Upper lobe of left lung (tissue), 6 donors: ENCODE data around the gene CD2AP. TPM values are rescaled to one million over a fixed set of nuclear protein-coding genes. Genes with fewer than 3 reads are reported as not detected.

Source experiments
- ATAC-seq, 2 donors: fragments of 200-7000 bp; cut with Tn5 transposase; one replicate each; pipeline ENCODE4 v1.9.1; 2022; ENCODE audit warnings: mild to moderate bottlenecking in 2 of 2, moderate library complexity in 2 of 2; ENCODE audit not compliant: low FRiP score in 2 of 2
- DNase-seq, 2 donors: peaks; one replicate each; pipeline ENCODE4 v3.0.0-alpha.2; 2019 to 2020
- H3K27ac ChIP-seq, 4 donors: fragments of 200-600 bp; sonication (generic); one replicate each; pipeline ENCODE4 v1.5.1; 2016 to 2019
- H3K27me3 ChIP-seq, 4 donors: fragments of 200-600 bp; sonication (generic); one replicate each; pipeline ENCODE4 v1.5.1; 2017 to 2019
- H3K36me3 ChIP-seq, 4 donors: fragments of 200-600 bp; sonication (generic); one replicate each; pipeline ENCODE4 v1.5.1; 2016 to 2019
- H3K4me1 ChIP-seq, 4 donors: fragments of 200-600 bp; sonication (generic); one replicate each; pipeline ENCODE4 v1.5.1; 2018 to 2019
- H3K4me3 ChIP-seq, 4 donors: fragments of 200-600 bp; sonication (generic); one replicate each; pipeline ENCODE4 v1.5.1; 2017 to 2019; ENCODE audit warnings: mild to moderate bottlenecking in 2 of 4, moderate library complexity in 1 of 4
- H3K9me3 ChIP-seq, 4 donors: fragments of 200-600 bp; sonication (generic); one replicate each; pipeline ENCODE4 v1.5.1; 2018 to 2019
- EP300 ChIP-seq, 4 donors: sonication (generic); formaldehyde crosslinking; IDR thresholded peaks; one replicate each; pipeline ENCODE4 v1.5.1; 2017; ENCODE audit warnings: antibody characterized with exemption in 4 of 4, control low read depth in 2 of 4
- POLR2A ChIP-seq, 4 donors: fragments of 450-650 bp; IDR thresholded peaks; one replicate each; pipeline ENCODE4 v1.5.1; 2016 to 2017; ENCODE audit warnings: antibody characterized with exemption in 4 of 4, mild to moderate bottlenecking in 2 of 4
- POLR2AphosphoS5 ChIP-seq, 2 donors: sonication (generic); formaldehyde crosslinking; IDR thresholded peaks; one replicate each; pipeline ENCODE4 v1.5.1; 2017; ENCODE audit warnings: antibody characterized with exemption in 2 of 2
- WGBS, 2 donors: methylation state at CpG; one replicate each; pipeline ENCODE4 v1.1.5; 2017 to 2018; 5-methylcytosine and 5-hydroxymethylcytosine counted together
- total RNA-seq, 6 donors: library from RNA; depleted of rRNA in 4 of 6; stranded (reverse); fragments of >200 nt in 4 of 6; gene quantifications; one replicate each; pipeline versions ENCODE4 v1.1.0 to v1.2.1, GENCODE V29; 2016 to 2021
- TF ChIP-seq, protein P1 (sequence below), 6 experiments: fragments of 450-650 bp in 4 of 6; fragments of 200-600 bp in 2 of 6; sonication (generic) in 2 of 6; IDR thresholded peaks; one replicate each; pipeline ENCODE4 v1.5.1; 2016 to 2019; ENCODE audit warnings: antibody characterized with exemption in 6 of 6
- donor health status: DM: no; HTN: no; CAD: no; lungs with moderate emphysema.
- donor health status: DM: no; HTN: yes; CAD: no; lungs with severe emphysema.

Gene CD2AP
- total RNA-seq, 6 donors from 2014 or later = 22.0 to 86.5 (median 29.3) TPM

DNA sequence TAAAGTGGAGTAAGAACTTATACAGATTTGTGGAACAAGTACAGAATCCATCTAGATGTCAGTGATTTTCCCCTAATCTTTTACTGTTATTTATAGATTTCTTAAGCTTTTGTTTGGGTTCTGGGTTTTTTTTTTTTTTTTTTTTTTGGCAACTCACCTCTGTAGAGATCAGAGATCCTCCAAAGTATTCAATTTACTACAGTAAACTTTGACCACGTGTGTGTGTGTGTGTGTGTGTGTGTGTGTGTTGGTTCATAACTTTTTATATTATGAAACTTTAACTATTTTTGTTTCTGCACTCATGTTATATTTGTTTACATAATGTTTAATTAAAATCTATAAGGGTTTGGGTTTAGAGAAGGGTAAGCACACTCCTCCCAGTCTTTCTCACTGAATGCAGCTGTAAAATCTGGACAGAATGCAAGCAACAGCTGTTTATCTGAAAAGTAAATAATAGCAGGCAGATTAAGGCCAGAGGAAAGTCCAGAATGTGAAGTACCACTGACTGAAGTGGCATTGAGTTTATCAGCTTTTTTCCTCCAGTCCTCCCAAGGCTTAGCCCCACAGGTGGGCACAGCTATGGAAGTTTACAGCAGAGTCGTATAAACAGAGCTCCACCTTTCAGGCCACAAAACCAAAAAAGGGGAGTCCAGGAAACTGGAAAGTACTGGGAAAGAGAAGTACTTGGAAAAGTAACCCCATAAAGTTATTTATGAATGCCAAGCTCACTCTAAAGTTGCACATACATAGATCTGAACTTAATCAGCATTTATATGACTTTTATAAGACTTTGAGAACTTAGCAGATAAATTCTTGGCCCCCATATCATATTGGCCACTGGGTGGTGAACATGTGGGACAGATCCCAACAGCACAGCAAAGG lies 43.0 kb upstream of the CD2AP start:
- Histone ChIP-seq H3K27ac (no peak overlapping the region), H3K36me3 (no peaks in the 10 kb centered on the region), H3K4me1 (peaks cover 0 to 5% (median 4%) of the 10 kb centered on the region in 4 donors), H3K9me3 (peaks cover 0 to 2% (median 0%) of the 10 kb centered on the region in 4 donors), H3K4me3 (no peak overlapping the region), H3K27me3 (no peaks in the 10 kb centered on the region)
- 35 to 51% methylated on average over 2 of the region's 2 CpGs for WGBS, 2 donors
- no peak for ATAC-seq
- no peak for TF ChIP-seq EP300 (IDR thresholded peaks at IDR 0.05)
- no peak for DNase-seq

DNA sequence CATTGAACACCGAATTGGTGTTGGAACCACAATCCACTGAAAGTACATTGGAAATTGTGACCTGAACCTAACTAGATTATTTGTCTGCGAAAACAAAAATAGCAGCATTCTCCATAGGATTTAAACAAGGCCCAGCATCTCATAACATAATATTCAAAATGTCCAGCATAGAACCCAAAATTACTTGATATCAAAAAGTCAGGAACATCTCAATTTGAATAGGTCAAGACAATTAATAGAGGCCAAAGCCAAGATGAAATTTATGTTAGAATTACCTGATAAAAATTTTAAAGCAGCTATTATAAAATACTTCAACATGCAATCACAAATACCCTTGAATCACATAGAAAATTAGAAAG lies 42.4 kb upstream of the CD2AP start:
- no peak overlapping the region for H3K4me3 ChIP-seq
- DNase-seq (no peak), ATAC-seq (no peak)
- TF ChIP-seq POLR2AphosphoS5 (IDR thresholded peaks at IDR 0.05) = no peak
- no peak for TF ChIP-seq EP300 (IDR thresholded peaks at IDR 0.05)
- TF ChIP-seq, protein P1, sequence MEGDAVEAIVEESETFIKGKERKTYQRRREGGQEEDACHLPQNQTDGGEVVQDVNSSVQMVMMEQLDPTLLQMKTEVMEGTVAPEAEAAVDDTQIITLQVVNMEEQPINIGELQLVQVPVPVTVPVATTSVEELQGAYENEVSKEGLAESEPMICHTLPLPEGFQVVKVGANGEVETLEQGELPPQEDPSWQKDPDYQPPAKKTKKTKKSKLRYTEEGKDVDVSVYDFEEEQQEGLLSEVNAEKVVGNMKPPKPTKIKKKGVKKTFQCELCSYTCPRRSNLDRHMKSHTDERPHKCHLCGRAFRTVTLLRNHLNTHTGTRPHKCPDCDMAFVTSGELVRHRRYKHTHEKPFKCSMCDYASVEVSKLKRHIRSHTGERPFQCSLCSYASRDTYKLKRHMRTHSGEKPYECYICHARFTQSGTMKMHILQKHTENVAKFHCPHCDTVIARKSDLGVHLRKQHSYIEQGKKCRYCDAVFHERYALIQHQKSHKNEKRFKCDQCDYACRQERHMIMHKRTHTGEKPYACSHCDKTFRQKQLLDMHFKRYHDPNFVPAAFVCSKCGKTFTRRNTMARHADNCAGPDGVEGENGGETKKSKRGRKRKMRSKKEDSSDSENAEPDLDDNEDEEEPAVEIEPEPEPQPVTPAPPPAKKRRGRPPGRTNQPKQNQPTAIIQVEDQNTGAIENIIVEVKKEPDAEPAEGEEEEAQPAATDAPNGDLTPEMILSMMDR (IDR thresholded peaks at IDR 0.05) = no peak
- no peak for TF ChIP-seq POLR2A (IDR thresholded peaks at IDR 0.05)
- H3K4me1 ChIP-seq = peaks cover 0 to 5% (median 4%) of the 10 kb centered on the region in 4 donors
- no peaks in the 10 kb centered on the region for H3K36me3 ChIP-seq
- no peaks in the 10 kb centered on the region for H3K27me3 ChIP-seq
- H3K9me3 ChIP-seq = no peaks in the 10 kb centered on the region
- no peak overlapping the region for H3K27ac ChIP-seq
- WGBS, 2 donors = 89 to 95% methylated on average over 2 of the region's 2 CpGs

DNA sequence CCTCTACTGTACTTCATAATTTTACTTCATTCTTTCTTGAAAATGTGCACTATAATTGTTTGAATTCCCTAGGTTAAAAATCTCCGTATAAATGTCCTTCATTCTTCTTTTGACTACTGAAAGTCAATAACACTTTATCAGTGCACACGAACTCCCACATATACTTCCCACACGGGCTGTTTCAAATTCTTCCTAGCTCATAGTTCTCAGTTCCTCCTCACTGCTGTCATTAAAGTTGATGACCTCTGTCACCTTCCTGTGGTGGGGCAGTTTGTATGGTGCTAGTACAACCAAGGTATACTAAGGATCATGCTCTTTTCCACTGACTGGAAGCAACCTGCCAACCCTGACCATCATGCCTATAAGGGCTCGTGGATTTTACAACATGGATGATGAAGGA lies 40.0 kb upstream of the CD2AP start:
- ATAC-seq = peak in 1 of 2 donors; percentile 56

DNA sequence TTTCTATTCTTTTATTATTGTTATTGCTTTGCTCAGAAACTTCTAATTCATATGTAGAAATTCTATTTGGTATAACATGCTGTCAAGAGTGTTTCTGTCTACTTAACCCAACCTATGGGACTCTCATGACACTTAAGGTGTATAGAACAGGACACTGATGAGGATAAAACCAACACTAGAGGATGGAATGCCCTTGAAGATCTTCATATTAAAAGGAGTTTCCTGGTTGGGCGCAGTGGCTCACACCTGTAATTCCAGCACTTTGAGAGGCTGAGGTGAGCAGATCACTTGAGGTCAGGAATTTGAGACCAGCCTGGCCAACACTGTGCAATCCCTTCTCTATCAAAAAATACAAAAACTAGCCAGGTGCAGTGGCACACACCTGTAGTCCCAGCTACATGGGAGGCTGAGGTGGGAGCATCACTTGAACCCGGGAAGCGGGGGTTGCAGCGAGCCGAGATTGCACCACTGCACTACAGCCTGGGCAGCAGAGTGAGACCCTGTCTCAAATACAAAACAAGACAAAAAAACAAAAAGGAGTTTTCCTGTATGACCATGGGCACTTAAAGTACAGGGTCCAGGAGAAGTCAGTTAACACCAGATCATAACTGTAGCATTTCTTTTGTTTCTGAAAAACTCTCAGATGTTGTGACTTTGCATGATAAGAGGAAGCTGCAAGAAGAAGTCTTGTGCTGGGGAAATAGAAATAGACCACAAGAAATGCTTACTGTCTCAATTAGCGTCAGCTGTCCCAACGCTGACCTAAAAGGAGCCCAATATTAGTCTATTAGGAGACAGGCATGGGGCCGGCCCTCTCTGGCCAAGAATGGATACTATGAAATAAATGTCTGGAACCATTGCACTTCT lies 38.9 kb upstream of the CD2AP start:
- TF ChIP-seq POLR2A (IDR thresholded peaks at IDR 0.05) (no peak), EP300 (IDR thresholded peaks at IDR 0.05) (no peak), POLR2AphosphoS5 (IDR thresholded peaks at IDR 0.05) (no peak)
- TF ChIP-seq, protein P1 (IDR thresholded peaks at IDR 0.05) = no peak
- Histone ChIP-seq H3K27me3 (no peaks in the 10 kb centered on the region), H3K9me3 (no peaks in the 10 kb centered on the region), H3K4me3 (no peak overlapping the region), H3K4me1 (peaks cover 2 to 5% (median 4%) of the 10 kb centered on the region in 4 donors), H3K27ac (no peak overlapping the region), H3K36me3 (no peaks in the 10 kb centered on the region)
- peak in 1 of 2 donors; percentile 36 for DNase-seq
- ATAC-seq = peak; percentile 70 to 89
- 70 to 86% methylated on average over 8 of the region's 8 CpGs for WGBS, 2 donors

More for the DNA sequence above, 40.0 kb upstream of the CD2AP start:
- no peak for DNase-seq
- Histone ChIP-seq H3K27ac (no peak overlapping the region), H3K4me1 (peaks cover 2 to 5% (median 4%) of the 10 kb centered on the region in 4 donors), H3K9me3 (no peaks in the 10 kb centered on the region), H3K27me3 (no peaks in the 10 kb centered on the region), H3K36me3 (no peaks in the 10 kb centered on the region), H3K4me3 (no peak overlapping the region)
- no peak for TF ChIP-seq POLR2A (IDR thresholded peaks at IDR 0.05)
- TF ChIP-seq POLR2AphosphoS5 (IDR thresholded peaks at IDR 0.05) = no peak
- TF ChIP-seq EP300 (IDR thresholded peaks at IDR 0.05) = no peak
- TF ChIP-seq, protein P1 (IDR thresholded peaks at IDR 0.05) = no peak
- 47 to 77% methylated on average over 4 of the region's 4 CpGs for WGBS, 2 donors

DNA sequence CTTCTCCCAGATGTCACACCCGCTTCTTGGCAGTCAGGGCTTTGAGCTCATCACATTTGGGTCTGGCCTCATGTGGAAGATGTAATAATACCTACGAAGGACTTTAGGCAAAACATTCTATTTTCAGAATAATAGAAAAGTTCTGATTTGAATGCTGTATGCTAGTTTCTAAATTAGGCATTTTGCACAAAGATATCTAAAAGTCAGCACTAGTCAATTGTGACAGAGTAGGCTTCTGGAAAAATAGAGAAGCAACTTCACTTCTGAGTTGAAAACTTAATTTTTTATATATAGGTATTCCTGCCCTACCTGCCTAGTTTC lies 38.3 kb upstream of the CD2AP start:
- 75 to 78% methylated on average over 2 of the region's 2 CpGs for WGBS, 2 donors
- H3K4me1 ChIP-seq = peaks cover 2 to 5% (median 4%) of the 10 kb centered on the region in 4 donors
- no peak for DNase-seq
- no peaks in the 10 kb centered on the region for H3K9me3 ChIP-seq
- no peaks in the 10 kb centered on the region for H3K36me3 ChIP-seq
- no peak for ATAC-seq
- no peak for TF ChIP-seq POLR2AphosphoS5 (IDR thresholded peaks at IDR 0.05)
- TF ChIP-seq, protein P1 (IDR thresholded peaks at IDR 0.05) = no peak
- TF ChIP-seq POLR2A (IDR thresholded peaks at IDR 0.05) = no peak
- no peak for TF ChIP-seq EP300 (IDR thresholded peaks at IDR 0.05)
- H3K27me3 ChIP-seq = no peaks in the 10 kb centered on the region
- H3K27ac ChIP-seq = no peak overlapping the region
- no peak overlapping the region for H3K4me3 ChIP-seq
